ENCODE data around the gene APOL2. TPM values are rescaled to one million over a fixed set of nuclear protein-coding genes. Genes with fewer than 3 reads are reported as not detected.
"Not testable (repeated sequence)": the region's sequence is repeated elsewhere in the genome, so short reads cannot be mapped to it uniquely, and the experiment has no call there.

APOL2 gene, protein sequence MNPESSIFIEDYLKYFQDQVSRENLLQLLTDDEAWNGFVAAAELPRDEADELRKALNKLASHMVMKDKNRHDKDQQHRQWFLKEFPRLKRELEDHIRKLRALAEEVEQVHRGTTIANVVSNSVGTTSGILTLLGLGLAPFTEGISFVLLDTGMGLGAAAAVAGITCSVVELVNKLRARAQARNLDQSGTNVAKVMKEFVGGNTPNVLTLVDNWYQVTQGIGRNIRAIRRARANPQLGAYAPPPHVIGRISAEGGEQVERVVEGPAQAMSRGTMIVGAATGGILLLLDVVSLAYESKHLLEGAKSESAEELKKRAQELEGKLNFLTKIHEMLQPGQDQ
- total RNA-seq: 58.6 TPM
- long read RNA-seq, transcript APOL2-202 (5 exons, 2,551 nt): major isoform, 45 of 54 reads
- long read RNA-seq, partial matches to known transcripts: 1 of 54 reads
- long read RNA-seq, other reads (novel, unspliced or antisense): 6 of 54 reads

DNA sequence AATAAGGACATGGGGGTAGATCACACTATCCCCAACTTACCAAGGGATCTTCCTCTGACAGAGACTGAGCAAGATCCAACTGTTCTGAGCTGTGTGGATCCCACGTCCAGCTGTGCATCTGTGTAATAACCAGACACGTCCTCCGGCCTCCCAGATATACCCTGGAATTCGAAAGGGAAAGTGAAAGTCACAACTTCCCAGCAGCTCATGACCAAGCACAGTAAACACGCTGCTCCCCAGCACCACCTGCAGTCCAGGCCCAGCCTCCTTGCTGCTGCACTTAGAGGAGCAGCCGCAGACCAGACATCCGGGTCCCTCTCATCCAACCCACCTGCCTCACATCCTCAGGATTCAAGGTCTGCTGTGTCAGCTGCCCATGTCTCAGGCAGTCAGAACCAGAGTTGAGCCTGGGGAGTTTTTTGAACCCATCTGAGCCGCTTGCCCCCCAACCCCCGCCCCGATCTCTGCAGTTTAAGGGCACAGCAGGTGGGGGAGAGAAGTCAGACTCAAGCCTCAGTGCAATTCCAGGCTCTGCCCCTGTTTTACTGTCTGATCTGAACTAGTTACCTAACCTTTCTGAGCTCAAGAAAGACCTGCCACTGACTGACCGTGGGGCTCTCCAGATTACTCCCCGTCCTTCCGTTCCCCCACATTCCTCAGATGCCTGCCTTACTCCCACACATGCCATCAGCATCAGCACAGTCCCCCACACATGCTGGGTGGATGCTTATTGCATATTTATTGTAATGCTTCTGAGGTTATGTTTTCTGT lies at the start of gene APOL2:
TSS of gene APOL2 (minus strand) at position 127 of the 771 bp plus-strand sequence. CDS start 6,365 bp downstream, outside the sequence.
- intact Hi-C loops (cut with DNase I): loop anchor here (5.0 kb wide), 1 partner anchor 42 kb away; no protein-coding TSS in a partner anchor
- ATAC-seq (ENCODE audit: poor library complexity) (peak; percentile 96), DNase-seq (peak; percentile 94)

DNA sequence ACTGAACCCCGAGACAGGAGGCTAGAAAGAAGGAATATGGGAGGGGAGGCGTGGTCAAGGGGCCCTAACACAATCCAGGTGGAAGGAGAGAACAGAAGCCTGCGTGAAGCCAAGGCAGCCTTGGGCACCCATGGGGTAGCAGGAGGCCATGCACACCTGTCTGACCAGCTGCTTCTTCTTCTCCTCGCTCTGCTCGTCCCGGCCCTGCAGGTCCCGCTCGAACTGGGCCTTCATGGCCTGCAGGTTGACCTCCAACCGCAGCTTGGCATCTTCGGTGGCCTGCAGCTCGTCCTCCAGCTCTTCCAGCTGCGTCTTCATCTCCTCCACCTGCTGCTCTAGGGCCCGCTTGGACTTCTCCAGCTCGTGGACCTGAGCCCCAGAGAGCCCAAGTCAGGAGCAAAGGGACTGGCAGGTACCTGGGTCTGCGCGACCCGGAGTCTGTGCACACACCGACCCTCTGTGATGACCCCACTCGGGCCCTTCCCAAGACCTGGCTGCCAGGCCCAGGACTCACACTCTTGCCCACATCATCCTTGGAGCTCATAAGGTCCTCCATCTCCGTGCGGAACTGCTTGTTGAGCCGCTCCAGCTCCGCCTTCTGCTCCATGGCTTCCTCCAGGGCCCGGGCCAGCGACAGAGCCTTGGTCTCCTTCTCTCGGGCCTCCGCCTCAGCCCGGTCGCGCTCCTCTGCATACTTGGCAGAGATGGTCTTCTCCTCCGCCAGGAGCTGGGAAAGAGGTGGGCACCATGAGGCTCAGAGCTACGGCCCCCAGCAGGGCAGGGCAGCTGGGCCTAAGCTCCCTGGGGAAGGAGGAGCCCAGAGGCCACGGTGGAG lies 49.5 kb upstream of the APOL2 start:
- DNase-seq: peak; percentile 40
- intact Hi-C loops (cut with DNase I): no loop called here
- no peak for ATAC-seq (ENCODE audit: poor library complexity)

DNA sequence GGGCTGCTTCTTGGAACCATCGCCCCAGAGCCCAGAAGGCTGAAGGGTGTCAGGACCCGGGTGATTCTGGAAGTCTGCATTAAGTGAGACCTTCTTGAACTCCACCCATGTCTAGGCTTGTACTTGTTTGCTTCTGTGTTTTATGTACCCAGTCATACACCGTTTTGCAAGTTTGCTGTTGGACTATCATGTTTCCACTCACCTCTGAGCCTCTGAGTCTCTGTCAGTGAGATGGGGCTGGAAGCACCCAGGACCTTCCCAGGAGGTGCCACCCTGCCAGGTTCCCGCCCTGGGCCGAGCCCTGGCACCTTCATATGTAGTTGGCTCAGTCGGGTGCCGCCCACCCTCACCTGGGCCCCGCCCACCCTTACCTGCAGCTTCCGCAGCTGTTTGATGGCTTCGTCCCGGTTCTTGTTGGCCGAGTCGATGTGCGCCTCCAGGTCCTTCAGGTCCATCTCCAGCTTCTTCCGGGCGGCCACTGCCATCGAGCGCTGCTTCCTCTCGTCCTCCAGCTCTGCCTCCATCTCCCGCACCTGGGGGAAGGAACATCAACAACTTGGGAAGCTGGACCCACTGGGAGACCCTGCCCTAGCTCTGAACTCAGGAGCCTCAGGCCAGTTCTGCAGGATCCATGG lies 48.7 kb upstream of the APOL2 start:
- DNase-seq (peak; percentile 35), ATAC-seq (ENCODE audit: poor library complexity) (no peak)
- intact Hi-C loops (cut with DNase I): no loop called here

DNA sequence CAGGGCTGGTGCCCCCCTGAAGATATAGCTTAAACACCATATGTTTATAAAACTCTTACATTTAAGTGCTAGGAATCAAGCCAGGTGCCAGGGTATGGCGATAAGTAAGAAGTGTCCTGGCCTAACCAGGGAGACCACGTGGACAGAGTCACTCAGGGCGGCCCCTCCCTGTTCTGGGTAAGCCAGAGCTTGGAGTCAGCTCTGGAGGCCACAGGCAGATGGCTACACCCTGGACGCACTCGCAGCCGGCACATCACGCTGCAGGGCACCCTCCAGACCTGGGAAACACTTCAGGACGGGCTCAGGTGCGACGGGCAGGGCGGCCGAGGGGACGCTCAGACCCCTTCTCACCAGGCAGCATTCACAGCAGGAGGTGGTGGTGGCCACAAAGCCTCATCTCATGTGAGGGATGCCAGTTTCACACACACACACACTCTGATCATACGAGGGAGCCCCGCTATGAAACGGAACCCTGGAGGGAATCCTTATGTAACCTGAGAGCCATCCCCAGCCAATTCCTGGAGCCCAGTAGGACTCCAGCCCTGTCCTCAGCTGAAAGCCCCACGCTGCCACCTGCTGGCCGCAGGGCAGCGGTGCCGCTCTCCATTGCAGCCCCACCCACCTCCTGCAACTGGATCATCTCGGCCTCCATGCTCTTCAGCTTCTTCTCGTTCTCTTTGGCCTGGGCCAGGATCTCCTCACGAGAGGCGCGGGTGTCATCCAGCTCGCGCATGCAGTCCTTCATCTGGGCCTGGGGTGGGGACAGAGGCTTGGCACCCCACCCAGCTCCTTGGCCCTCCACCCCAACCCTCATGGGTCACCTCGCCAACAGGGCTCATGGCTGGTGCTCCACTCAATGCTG lies 47.0 kb upstream of the APOL2 start:
- ATAC-seq (ENCODE audit: poor library complexity): peak; percentile 83
- intact Hi-C loops (cut with DNase I): no loop called here
- DNase-seq: peak; percentile 88

DNA sequence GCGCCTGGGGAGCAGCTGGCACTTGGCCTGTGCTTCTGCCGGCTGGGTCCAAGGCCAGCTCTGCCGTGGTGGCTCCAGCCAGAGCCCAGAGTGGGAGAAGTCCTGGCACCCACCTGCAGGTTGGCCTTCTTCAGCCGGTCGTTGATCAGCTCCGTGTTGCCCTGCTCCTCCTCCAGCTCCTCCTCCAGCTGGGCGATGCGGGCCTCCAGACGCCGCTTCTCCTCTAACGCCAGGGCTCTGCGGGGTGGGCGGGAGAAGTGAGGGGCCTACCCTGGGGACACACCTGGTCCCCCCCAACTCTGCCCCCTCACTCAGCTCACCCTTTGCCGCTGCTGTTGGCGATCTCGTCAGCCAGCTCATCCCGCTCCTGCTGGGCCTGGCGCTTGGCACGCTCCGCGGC lies 46.2 kb upstream of the APOL2 start:
- intact Hi-C loops (cut with DNase I): no loop called here
- ATAC-seq (ENCODE audit: poor library complexity) (no peak), DNase-seq (peak; percentile 36)

DNA sequence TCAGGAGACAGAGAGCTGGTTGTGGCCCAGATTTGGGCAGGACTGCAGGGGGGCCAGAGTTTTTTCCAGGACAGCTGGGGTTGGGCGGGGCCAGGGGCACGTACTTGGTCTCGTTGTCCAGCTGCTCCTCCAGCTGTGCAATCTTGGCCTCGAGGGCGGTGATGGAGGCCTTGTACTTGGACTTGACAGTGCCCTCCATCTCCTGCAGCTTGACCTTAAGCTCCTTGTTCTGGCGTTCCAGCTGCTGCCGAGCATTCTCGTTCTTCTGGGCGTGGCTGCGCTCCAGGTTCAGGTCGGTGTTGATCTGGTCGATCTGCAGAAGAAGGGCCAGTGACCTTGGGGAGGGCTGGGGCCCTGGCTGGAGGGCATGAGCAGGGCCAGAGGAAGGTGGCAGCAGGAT lies 45.7 kb upstream of the APOL2 start:
- ATAC-seq (ENCODE audit: poor library complexity): no peak
- intact Hi-C loops (cut with DNase I): no loop called here

DNA sequence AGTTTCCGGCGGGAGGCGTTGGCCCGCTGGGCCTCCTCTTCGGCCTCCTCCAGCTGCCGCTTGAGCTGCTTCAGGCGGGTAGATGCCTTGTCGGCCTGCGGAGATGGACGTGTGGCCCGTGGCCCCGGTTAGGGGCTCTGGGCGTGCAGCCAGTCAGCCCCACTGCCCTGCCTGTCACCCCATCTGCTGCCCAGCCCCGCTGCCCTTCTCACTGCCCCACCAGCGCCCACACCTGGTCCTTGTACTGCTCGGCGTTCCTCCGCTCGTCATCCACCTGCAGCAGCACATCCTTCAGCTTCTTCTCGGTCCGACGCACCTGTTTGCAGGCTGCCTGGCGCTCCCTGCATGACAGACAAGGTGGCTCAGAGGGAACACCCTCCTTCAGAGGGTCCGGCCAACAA lies 44.8 kb upstream of the APOL2 start:
- no peak for DNase-seq

More for the DNA sequence above, 45.7 kb upstream of the APOL2 start:
- DNase-seq: peak; percentile 62

DNA sequence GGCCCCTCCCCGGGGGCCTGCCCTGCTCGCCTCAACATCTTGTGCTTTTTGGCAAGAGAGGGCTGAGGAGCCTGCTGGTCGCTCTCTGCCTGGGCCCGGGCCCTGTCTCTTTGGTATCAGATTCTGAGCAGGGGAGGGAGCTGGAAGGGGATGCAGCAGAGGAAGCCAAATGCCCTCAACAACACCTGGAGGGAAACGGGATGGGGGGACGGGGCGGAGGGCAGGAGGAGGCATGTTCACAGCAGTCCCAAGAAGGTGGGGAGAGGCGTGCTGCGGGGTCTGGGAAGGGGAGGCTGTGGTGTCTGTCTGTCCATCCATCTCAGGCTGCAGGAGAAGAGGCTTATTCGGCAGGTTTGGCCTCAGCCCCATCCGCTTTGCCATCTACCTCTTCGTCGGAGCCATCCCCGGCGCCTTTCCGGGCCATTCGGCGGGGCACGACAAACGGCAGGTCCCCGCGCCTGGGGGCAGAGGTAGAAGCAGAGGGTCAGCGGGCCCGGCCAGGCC lies 43.1 kb upstream of the APOL2 start:
- DNase-seq (no peak), ATAC-seq (ENCODE audit: poor library complexity) (no peak)
- intact Hi-C loops (cut with DNase I): loop anchor here (5.0 kb wide), 1 partner anchor 135 kb away; no protein-coding TSS in a partner anchor

More for the DNA sequence above, 44.8 kb upstream of the APOL2 start:
- ATAC-seq (ENCODE audit: poor library complexity): no peak
- intact Hi-C loops (cut with DNase I): loop anchor here (5.0 kb wide), 1 partner anchor 137 kb away; no protein-coding TSS in a partner anchor

DNA sequence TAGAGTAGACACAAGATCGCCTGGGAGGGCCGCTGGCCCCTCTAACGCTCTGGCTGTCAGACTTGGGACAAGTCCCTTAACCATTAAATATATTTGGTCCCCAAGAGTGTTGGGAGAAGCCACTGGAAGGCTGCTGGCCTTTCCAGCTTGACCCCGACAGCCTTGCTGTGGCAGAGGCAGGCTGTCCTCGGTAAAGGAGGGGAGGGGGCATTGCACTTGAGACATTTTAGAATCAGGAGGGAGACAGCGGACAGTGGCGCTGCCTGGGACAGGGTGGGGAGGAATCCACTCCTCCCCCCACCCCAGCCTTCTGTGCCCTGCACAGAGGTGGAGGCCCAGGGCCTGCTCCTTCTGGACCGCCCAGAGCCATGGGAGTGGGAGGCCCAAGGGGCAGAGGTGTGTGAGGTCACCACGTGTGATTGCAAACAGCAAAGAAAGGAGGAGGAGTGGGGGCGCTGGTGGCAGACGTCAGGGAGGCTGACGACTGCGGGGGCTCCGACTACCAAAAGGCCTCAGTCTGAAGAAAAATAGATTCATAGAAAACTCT lies 42.5 kb upstream of the APOL2 start:
- ATAC-seq (ENCODE audit: poor library complexity) (no peak), DNase-seq (no peak)
- intact Hi-C loops (cut with DNase I): loop anchor here (5.0 kb wide), 1 partner anchor 135 kb away; no protein-coding TSS in a partner anchor

DNA sequence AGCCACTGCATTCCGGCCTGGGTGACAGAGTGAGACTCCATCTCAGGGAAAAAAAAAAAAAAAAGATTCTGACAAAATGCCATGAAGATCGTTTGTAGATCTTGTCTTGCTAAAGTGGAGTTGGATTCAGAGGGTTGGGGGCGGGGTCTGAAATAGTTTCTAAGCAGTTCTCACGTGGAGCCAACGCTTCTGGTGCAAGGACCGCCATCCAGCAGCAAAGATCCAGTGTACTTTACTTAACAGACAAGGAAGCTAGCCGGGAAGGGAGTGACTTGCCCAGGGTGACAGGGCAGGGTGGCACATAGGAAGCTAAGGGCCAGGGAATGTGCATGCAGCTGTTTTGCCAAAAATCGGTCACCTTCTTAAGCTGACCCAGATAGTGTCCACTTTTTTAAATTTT lies 41.1 kb upstream of the APOL2 start:
- DNase-seq (no peak), ATAC-seq (ENCODE audit: poor library complexity) (no peak)
- intact Hi-C loops (cut with DNase I): loop anchor here (5.0 kb wide), 1 partner anchor 133 kb away; no protein-coding TSS in a partner anchor

DNA sequence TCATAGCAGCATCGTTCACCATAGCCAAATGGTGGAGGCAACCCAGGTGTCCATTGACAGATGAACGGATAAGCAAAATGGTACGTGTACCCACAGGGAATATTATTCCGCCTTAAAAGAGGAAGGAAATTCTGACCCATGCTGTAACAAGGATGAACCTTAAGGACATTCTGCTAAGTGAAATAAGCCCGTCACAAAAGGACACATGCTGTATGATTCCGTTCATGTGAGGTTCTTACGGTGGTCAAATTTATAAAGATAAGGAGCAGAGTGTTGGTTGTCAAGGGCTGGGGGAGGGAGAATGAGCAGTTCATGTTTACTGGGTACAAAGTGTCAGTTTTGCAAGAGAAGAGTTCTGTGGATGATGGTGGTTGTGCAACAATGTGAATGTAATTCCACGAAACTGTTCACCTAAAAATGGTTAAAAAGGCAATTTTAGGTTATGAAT lies 39.9 kb upstream of the APOL2 start:
- no peak for DNase-seq
- ATAC-seq (ENCODE audit: poor library complexity): no peak
- intact Hi-C loops (cut with DNase I): loop anchor here (5.0 kb wide), 1 partner anchor 82 kb away; no protein-coding TSS in a partner anchor

DNA sequence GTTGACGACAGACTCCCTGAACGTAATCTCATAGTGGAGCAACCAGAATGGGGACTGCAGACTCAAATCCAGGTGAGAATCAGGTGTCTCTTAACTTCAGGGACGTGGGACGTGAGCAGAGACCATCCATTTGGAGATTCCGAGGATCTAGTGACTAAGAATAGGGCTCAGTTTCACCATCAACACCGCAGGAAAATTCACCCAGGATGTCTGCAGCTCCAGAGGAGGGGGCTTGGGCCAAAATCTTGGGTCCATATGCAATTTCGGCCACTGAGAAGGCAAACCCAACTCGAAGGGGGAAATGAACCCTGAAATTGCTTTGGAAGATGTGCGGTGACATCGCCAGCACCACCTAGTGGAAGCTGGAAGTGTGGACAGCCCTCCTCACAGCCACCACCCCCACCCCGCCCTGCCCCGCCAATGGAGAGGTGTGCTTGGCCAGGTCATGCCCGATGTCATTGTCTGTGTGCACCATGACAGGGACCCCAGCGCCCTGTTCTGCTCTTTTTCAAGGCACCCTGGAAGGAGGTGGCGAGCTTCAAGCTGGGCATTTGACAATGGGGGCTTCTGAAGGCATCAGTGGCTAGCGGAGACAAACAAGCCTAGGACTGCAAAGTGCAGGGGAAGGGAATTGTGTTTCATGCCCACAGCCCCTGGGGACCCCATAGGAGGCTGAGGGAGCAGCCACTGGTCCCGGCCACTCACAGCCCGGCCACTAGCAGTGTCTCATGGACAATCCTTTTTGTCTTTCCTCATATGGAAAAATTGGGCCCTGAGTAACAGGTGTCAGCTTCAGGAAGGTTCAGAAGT lies 38.4 kb upstream of the APOL2 start:
- intact Hi-C loops (cut with DNase I): loop anchor here (5.0 kb wide), 1 partner anchor 80 kb away; no protein-coding TSS in a partner anchor

DNA sequence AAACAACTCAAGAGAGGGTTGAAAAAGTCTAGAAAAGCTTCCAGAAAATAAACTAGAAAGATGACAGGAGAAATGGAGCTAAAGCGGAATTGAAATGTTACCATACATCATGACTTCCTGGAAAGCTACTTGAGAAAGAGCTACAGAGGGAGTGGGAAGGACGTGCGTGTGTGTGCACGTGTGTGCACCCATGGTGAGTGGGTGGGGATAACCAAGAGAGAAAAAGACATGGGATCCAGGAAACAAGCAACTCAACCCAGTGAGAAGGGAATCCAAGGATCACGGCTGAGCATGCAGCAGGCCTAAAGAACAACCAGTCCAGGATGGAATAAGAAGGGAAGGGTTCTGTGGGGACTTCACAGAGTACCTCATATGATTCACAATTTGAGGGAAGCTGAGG lies 35.2 kb upstream of the APOL2 start:
- DNase-seq (no peak), ATAC-seq (ENCODE audit: poor library complexity) (no peak)
- intact Hi-C loops (cut with DNase I): loop anchor here (5.0 kb wide), 1 partner anchor 47 kb away; no protein-coding TSS in a partner anchor

More for the DNA sequence above, 38.4 kb upstream of the APOL2 start:
- ATAC-seq (ENCODE audit: poor library complexity) (peak; percentile 68), DNase-seq (no peak)

DNA sequence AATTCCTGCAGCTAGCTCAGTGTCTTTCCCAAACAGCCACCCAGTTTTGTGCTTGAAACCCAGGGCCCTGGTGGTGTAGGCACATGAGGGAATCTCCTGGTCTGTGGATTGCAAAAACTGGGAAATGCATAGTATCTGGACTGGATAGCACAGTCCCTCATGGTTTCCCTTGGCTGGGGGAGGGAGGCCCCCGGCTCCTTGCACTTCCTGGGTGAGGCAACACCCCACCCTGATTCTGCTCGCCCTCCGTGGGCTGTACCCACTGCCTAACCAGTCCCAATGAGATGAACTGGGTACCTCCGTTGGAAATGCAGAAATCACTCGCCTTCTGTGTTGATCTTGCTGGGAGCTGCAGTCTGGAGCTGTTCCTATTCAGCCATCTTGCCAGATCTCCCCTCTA lies 32.6 kb upstream of the APOL2 start:
- not testable (repeated sequence) for ATAC-seq (ENCODE audit: poor library complexity); DNase-seq
- intact Hi-C loops (cut with DNase I): loop anchor here (5.0 kb wide), 1 partner anchor 45 kb away; no protein-coding TSS in a partner anchor

DNA sequence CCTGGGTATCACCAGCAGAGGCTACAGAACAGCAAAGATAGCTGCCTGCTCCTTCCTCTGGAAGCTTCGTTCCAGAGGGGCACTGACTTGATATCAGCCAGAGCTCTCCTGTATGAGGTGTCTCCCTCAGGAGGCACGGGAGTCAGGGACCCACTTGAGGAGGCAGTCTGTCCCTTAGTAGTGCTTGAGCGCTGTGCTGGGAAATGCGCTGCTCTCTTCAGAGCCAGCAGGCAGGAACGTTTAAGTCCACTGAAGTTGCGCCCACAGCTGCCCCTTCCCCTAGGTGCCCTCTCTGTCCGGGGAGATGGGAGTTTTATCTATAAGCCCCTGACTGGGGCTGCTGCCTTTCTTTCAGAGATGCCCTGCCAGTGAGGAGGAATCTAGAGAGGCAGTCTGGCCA lies 31.9 kb upstream of the APOL2 start:
- DNase-seq; ATAC-seq (ENCODE audit: poor library complexity): not testable (repeated sequence)
- intact Hi-C loops (cut with DNase I): loop anchor here (5.0 kb wide), 1 partner anchor 44 kb away; no protein-coding TSS in a partner anchor
